Measurements from ENCODE around the gene MLH3.

Gene MLH3

GRCh38 chr14:74977901-74978385 lies 73.3 kb downstream of the MLH3 start:
- no peak for TF ChIP-seq CTCF (conservative IDR thresholded peaks at IDR 0.05; ENCODE audit: low read depth, low read length)
- no peak overlapping the region for H3K4me3 ChIP-seq (ENCODE audit: low read length)
- no peak for DNase-seq (ENCODE audit: low read depth)

- no peak for DNase-seq (ENCODE audit: low read depth)
- no peak overlapping the region for H3K4me3 ChIP-seq (ENCODE audit: low read length)
- TF ChIP-seq CTCF (conservative IDR thresholded peaks at IDR 0.05; ENCODE audit: low read depth, low read length): no peak
Observed at GRCh38 chr14:74977164-74977900, 73.9 kb downstream of the MLH3 start.

GRCh38 chr14:74976264-74977113 lies 74.8 kb downstream of the MLH3 start:
- H3K4me3 ChIP-seq (ENCODE audit: low read length): no peak overlapping the region
- TF ChIP-seq CTCF (conservative IDR thresholded peaks at IDR 0.05; ENCODE audit: low read depth, low read length): no peak
- DNase-seq (ENCODE audit: low read depth): no peak

GRCh38 chr14:74975059-74975810 lies 76.0 kb downstream of the MLH3 start:
- no peak overlapping the region for H3K4me3 ChIP-seq (ENCODE audit: low read length)
- TF ChIP-seq CTCF (conservative IDR thresholded peaks at IDR 0.05; ENCODE audit: low read depth, low read length): no peak
- no peak for DNase-seq (ENCODE audit: low read depth)

- no peak for DNase-seq (ENCODE audit: low read depth)
- no peak for TF ChIP-seq CTCF (conservative IDR thresholded peaks at IDR 0.05; ENCODE audit: low read depth, low read length)
- no peak overlapping the region for H3K4me3 ChIP-seq (ENCODE audit: low read length)
Observed at GRCh38 chr14:74974364-74975058, 76.8 kb downstream of the MLH3 start.

DNA sequence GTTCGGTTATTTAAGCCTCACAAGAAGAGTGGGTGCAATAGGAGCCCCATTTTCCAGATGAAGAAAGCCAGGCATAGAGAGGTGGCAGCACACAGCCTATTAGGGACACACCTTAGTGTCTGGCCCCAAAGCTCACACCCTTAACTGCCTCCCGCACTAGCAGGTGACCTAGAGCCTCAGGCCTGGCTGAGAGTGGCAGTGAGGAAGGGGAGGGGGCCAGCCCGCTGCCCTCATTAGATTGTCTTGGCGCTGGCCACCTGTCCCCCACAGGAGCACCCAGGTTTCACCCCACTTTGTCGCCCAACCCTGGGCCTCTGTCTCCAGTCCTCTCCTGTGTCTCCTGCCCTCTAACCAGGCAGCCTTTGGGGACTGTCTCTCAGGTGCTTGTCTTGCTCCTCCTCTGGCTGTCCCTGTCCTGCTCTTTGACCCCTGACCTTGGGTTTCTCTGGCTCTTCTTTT lies 77.3 kb downstream of the MLH3 start:
- no peak overlapping the region for H3K4me3 ChIP-seq (ENCODE audit: low read length)
- no peak for DNase-seq (ENCODE audit: low read depth)
- no peak for TF ChIP-seq CTCF (conservative IDR thresholded peaks at IDR 0.05; ENCODE audit: low read depth, low read length)
